Measurements from ENCODE around the gene PYDC1.
"Not testable (repeated sequence)": the region's sequence is repeated elsewhere in the genome, so short reads cannot be mapped to it uniquely, and the experiment has no call there.

Gene PYDC1

GRCh38 chr16:31216422-31217135 lies at the start of gene PYDC1:
Gene PYDC1 (minus strand): TSS chr16:31217135. CDS start chr16:31217028, 107 bp downstream.
- peak in 5 of 10 donors; percentile 12 to 85 (median 74) for DNase-seq
- intact Hi-C loops (cut with DNase I): no loop called here

GRCh38 chr16:31265329-31266245 lies 48.7 kb upstream of the PYDC1 start:
- intact Hi-C loops (cut with DNase I): no loop called here
- no peak for DNase-seq

GRCh38 chr16:31262084-31262483 lies 45.1 kb upstream of the PYDC1 start:
- intact Hi-C loops (cut with DNase I): no loop called here
- DNase-seq: no peak

GRCh38 chr16:31260136-31260931 lies 43.4 kb upstream of the PYDC1 start:
- no peak for DNase-seq
- intact Hi-C loops (cut with DNase I): no loop called here

- DNase-seq: no peak
- intact Hi-C loops (cut with DNase I): no loop called here
Observed at GRCh38 chr16:31258366-31258765, 41.4 kb upstream of the PYDC1 start.

- DNase-seq: no peak
- intact Hi-C loops (cut with DNase I): no loop called here
Observed at GRCh38 chr16:31256466-31256865, 39.5 kb upstream of the PYDC1 start.

- intact Hi-C loops (cut with DNase I): no loop called here
- DNase-seq: peak in 3 of 10 donors; percentile 13 to 83 (median 39)
Observed at GRCh38 chr16:31253642-31254045, 36.7 kb upstream of the PYDC1 start.

- DNase-seq: peak in 1 of 10 donors; percentile 5
- intact Hi-C loops (cut with DNase I): no loop called here
Observed at GRCh38 chr16:31251435-31251834, 34.5 kb upstream of the PYDC1 start.

- DNase-seq: no peak
- intact Hi-C loops (cut with DNase I): no loop called here
Observed at GRCh38 chr16:31250782-31251384, 33.9 kb upstream of the PYDC1 start.

GRCh38 chr16:31248344-31248743 lies 31.4 kb upstream of the PYDC1 start:
- intact Hi-C loops (cut with DNase I): no loop called here
- no peak for DNase-seq

GRCh38 chr16:31246296-31246695 lies 29.4 kb upstream of the PYDC1 start:
- no peak for DNase-seq
- intact Hi-C loops (cut with DNase I): no loop called here

- intact Hi-C loops (cut with DNase I); DNase-seq: not testable (repeated sequence)
Observed at GRCh38 chr16:31245598-31245997, 28.7 kb upstream of the PYDC1 start.

GRCh38 chr16:31243734-31244670 lies 27.1 kb upstream of the PYDC1 start:
- DNase-seq: no peak
- intact Hi-C loops (cut with DNase I): no loop called here

- intact Hi-C loops (cut with DNase I): no loop called here
Observed at GRCh38 chr16:31242206-31242605, 25.3 kb upstream of the PYDC1 start.

GRCh38 chr16:31238041-31238440 lies 21.1 kb upstream of the PYDC1 start:
- intact Hi-C loops (cut with DNase I): no loop called here
- DNase-seq: no peak

More at GRCh38 chr16:31242206-31242605, 25.3 kb upstream of the PYDC1 start:
- DNase-seq: no peak

GRCh38 chr16:31229501-31229900 lies 12.6 kb upstream of the PYDC1 start:
- intact Hi-C loops (cut with DNase I): no loop called here
- peak in 2 of 10 donors; percentile 29 to 64 for DNase-seq

- intact Hi-C loops (cut with DNase I): no loop called here
- DNase-seq: peak in 2 of 10 donors; percentile 4 to 55
Observed at GRCh38 chr16:31228206-31228605, 11.3 kb upstream of the PYDC1 start.

- DNase-seq: peak in 2 of 10 donors; percentile 12 to 18
- intact Hi-C loops (cut with DNase I): no loop called here
Observed at GRCh38 chr16:31225193-31225592, 8.3 kb upstream of the PYDC1 start.

All from posterior cingulate gyrus (tissue), 11 donors.